ENCODE data around the gene PAH.

PAH gene

DNA sequence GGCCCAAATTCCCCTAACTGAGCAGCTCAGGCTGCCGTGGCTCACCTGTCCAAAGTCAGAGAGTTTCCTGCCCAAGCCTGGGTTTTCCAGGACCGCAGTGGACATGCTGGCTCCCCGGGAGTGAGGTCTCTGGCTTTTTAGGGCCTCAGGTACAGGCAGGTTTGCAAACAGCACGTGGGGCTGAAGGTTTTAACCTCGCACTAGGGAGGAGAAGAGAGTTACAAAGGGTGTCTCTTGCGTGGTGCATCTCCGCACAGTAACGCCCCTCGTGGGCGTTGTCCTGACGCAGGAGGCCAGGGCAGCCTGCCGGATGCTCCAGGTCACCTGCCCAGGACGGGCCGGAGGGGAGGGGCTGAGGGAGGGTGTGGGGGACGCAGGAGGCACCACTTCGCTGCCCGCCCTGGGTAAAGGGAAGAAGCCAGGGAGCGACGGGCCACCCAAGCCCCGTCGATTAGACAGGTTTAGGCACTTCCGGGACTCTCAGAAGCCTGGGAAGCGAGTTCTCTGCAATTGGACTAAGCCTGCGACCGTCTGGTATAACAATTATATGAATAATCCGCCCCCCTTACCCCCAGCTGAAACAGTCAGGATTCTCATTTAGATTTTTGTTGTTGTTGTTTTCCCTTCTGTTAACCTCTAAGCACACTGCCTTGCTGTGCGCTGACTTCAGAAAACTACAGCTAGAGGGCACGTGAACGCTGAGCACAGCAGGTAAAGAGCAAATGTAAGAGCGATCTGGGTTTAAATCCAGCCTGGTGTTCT is at the start of gene PAH:
TSS of gene PAH (minus strand) at position 219 of the 762 bp plus-strand sequence. CDS start at position 105, 114 bp downstream.
- no peak for TF ChIP-seq CTCF (IDR thresholded peaks at IDR 0.05; ENCODE audit: low read depth, low read length, missing control alignments)

GRCh38 chr12:102966200-102966863 is 49.3 kb upstream of the PAH start:
- no peak overlapping the region for H3K27ac ChIP-seq
- in situ Hi-C loops (cut with HindIII; ENCODE audit: low pct_ligation_motif_present, low sequenced_read_pairs): loop anchor here (25.0 kb wide), 1 partner anchor 571 kb away; no protein-coding TSS in a partner anchor
- no peak for DNase-seq
- H3K36me3 ChIP-seq (replicated peaks): no peaks in the 10 kb centered on the region
- H3K27me3 ChIP-seq (replicated peaks): peaks cover 26% of the 10 kb centered on the region
- TF ChIP-seq CTCF (IDR thresholded peaks at IDR 0.05; ENCODE audit: low read depth, low read length, missing control alignments): no peak
- no peak overlapping the region for H3K4me3 ChIP-seq (ENCODE audit: low read depth, low read length)

More for the DNA sequence above, at the start of gene PAH:
- H3K36me3 ChIP-seq (replicated peaks): no peaks in the 10 kb centered on the region
- H3K27me3 ChIP-seq (replicated peaks): no peaks in the 10 kb centered on the region
- in situ Hi-C loops (cut with HindIII; ENCODE audit: low pct_ligation_motif_present, low sequenced_read_pairs): no loop called here
- H3K4me3 ChIP-seq (ENCODE audit: low read depth, low read length): no peak within 1 kb of the TSS
- H3K27ac ChIP-seq: no peak within 1 kb of the TSS
- DNase-seq: no peak

DNA sequence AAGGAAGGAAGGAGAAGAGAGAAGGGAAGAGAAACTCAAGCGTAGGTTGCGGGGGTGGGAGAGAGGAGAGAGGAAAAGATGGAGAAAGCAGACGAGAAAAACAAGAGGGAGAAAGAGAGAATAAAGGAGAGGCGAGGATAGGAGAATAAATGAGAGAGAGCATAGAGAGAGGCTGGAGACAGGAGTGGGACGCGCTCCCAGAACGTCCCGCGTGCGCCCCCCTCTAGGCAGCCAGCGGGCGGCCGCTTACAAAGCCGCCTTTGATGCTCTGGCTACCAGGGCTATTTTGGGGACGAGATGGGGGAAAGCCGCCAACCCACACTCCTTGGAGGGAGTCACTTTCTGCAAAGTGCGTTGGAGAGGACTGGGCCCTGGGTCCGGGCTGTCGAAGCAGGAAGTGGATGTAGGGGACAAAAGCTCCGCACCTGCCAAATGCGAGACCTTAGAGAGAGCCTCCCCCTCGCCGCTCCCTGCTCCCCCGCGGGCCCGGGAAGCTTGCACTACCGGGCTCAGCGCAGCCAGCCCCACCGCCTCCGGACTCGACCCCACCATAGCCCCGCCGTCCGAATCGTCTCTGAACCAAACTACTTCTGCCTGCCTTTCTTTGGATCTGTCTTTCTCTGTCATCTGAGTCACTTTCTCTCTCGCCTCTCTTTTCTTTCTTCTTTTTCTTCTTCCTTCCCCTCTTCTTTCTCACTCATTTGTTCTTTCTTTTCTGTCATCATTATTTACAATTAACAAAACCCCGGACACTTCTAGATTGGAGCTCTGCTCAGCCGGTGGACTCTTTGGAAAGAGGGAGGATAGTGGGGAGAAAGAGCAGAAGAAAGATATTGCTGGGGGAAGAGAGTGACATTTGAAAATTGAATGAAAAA is 48.5 kb upstream of the PAH start:
- in situ Hi-C loops (cut with HindIII; ENCODE audit: low pct_ligation_motif_present, low sequenced_read_pairs): loop anchor here (25.0 kb wide), 1 partner anchor 572 kb away; no protein-coding TSS in a partner anchor
- no peak for TF ChIP-seq CTCF (IDR thresholded peaks at IDR 0.05; ENCODE audit: low read depth, low read length, missing control alignments)
- no peak for DNase-seq
- Histone ChIP-seq H3K4me3 (ENCODE audit: low read depth, low read length) (no peak overlapping the region), H3K27ac (no peak overlapping the region), H3K27me3 (replicated peaks) (peaks cover 34% of the 10 kb centered on the region), H3K36me3 (replicated peaks) (no peaks in the 10 kb centered on the region)

DNA sequence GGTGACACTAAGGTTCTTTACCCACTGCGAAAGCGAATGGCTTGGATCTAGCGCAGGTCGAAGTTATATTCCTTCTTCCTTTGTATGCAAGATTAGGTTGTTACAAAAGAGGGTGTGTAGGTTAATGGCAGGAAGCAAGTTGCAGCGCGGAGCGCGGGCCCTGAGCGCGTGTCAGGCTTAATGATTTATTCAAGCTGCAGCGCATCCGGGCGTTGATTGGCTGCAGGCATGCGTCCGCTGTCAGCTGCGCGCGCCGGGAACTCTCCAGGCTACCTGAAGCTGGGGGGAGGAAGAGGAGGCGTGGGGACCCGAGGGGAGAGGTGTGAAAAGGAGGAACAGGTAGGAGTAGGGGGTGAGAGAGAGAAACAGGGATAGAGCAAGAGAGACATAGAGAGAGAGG is 47.8 kb upstream of the PAH start:
- Histone ChIP-seq H3K27me3 (replicated peaks) (peaks cover 36% of the 10 kb centered on the region), H3K36me3 (replicated peaks) (no peaks in the 10 kb centered on the region), H3K4me3 (ENCODE audit: low read depth, low read length) (no peak overlapping the region), H3K27ac (no peak overlapping the region)
- in situ Hi-C loops (cut with HindIII; ENCODE audit: low pct_ligation_motif_present, low sequenced_read_pairs): loop anchor here (25.0 kb wide), 1 partner anchor 572 kb away; no protein-coding TSS in a partner anchor
- no peak for TF ChIP-seq CTCF (IDR thresholded peaks at IDR 0.05; ENCODE audit: low read depth, low read length, missing control alignments)
- DNase-seq: no peak

- Histone ChIP-seq H3K27ac (no peak overlapping the region), H3K4me3 (ENCODE audit: low read depth, low read length) (no peak overlapping the region), H3K36me3 (replicated peaks) (no peaks in the 10 kb centered on the region), H3K27me3 (replicated peaks) (peaks cover 45% of the 10 kb centered on the region)
- no peak for TF ChIP-seq CTCF (IDR thresholded peaks at IDR 0.05; ENCODE audit: low read depth, low read length, missing control alignments)
- no peak for DNase-seq
- in situ Hi-C loops (cut with HindIII; ENCODE audit: low pct_ligation_motif_present, low sequenced_read_pairs): loop anchor here (25.0 kb wide), 1 partner anchor 574 kb away; no protein-coding TSS in a partner anchor
Measured at GRCh38 chr12:102963796-102964195, 46.8 kb upstream of the PAH start.

All from brain microvascular endothelial cell (primary cell).